Fibroblast of lung (primary cell): ENCODE data around the gene NXN. TPM values are rescaled to one million over a fixed set of nuclear protein-coding genes. Genes with fewer than 3 reads are reported as not detected.

ENCODE experiments used
- DNase-seq, 2 donors: peaks; one replicate each; pipeline versions ENCODE4 v3.0.0 to v3.0.0-alpha.2; 2010; ENCODE audit warnings: low read depth in 2 of 2
- H2AFZ ChIP-seq: 2 replicates; pipeline ENCODE4 v1.5.1; 2012; ENCODE audit warnings: low read length, control low read depth, inconsistent platforms
- H3K27ac ChIP-seq: 2 replicates; pipeline ENCODE4 v1.5.1; 2011; ENCODE audit warnings: low read length, control low read depth; ENCODE audit not compliant: insufficient read depth
- H3K27me3 ChIP-seq: 2 replicates; pipeline ENCODE4 v1.5.1; 2011; ENCODE audit warnings: mild to moderate bottlenecking, low read length; ENCODE audit not compliant: control insufficient read depth, insufficient read depth
- H3K36me3 ChIP-seq: 2 replicates; pipeline ENCODE4 v1.5.1; 2011; ENCODE audit warnings: low read length; ENCODE audit not compliant: control insufficient read depth, insufficient read depth
- H3K4me1 ChIP-seq: 2 replicates; pipeline ENCODE4 v1.5.1; 2011; ENCODE audit warnings: low read length; ENCODE audit not compliant: control insufficient read depth, insufficient read depth; ENCODE audit errors: extremely low read depth
- H3K4me2 ChIP-seq: 2 replicates; pipeline ENCODE4 v1.5.1; 2011; ENCODE audit warnings: low read length, control low read depth; ENCODE audit not compliant: insufficient read depth; ENCODE audit errors: extremely low read depth
- H3K4me3 ChIP-seq, 4 experiments: fragments of 200-600 bp in 1 of 4; sonication (generic) in 1 of 4; replicated peaks in 1 of 4; 2 replicates each; pipeline ENCODE4 v1.5.1; 2011 to 2016; ENCODE audit warnings: low read length in 4 of 4, low read depth in 3 of 4, mild to moderate bottlenecking in 3 of 4, control low read depth in 2 of 4, inconsistent platforms in 1 of 4, mixed read lengths in 1 of 4; ENCODE audit not compliant: insufficient read depth in 1 of 4; ENCODE audit errors: control extremely low read depth in 1 of 4
- H3K79me2 ChIP-seq: 2 replicates; pipeline ENCODE4 v1.5.1; 2012; ENCODE audit warnings: mild to moderate bottlenecking, low read length, inconsistent platforms; ENCODE audit not compliant: control insufficient read depth, insufficient read depth
- H3K9ac ChIP-seq: 2 replicates; pipeline ENCODE4 v1.5.1; 2011; ENCODE audit warnings: mild to moderate bottlenecking, low read length, control low read depth; ENCODE audit not compliant: insufficient read depth
- H3K9me3 ChIP-seq: 2 replicates; pipeline ENCODE4 v1.5.1; 2012; ENCODE audit warnings: low read depth, low read length; ENCODE audit not compliant: control insufficient read depth, insufficient read depth
- H4K20me1 ChIP-seq: 2 replicates; pipeline ENCODE4 v1.5.1; 2011; ENCODE audit warnings: low read length; ENCODE audit not compliant: control insufficient read depth, insufficient read depth; ENCODE audit errors: extremely low read depth
- EZH2 ChIP-seq: IDR thresholded peaks from 2 replicates; pipeline ENCODE4 v1.5.1; 2012; ENCODE audit warnings: low read length, control low read depth, mild to moderate bottlenecking; ENCODE audit errors: missing control alignments
- polyA plus RNA-seq, 2 donors: library from polyadenylated mRNA; depleted of rRNA in 1 of 2; stranded (reverse) in 1 of 2; unstranded in 1 of 2; fragments of >200 nt; gene quantifications; 2 replicates each; pipeline ENCODE4 v1.2.1, GENCODE V29; 2011 to 2012; ENCODE audit warnings: missing spikeins in 1 of 2
- total RNA-seq: library from RNA; depleted of rRNA; stranded (reverse); fragments of >200 nt; gene quantifications from 2 replicates; pipeline ENCODE4 v1.2.1, GENCODE V29; 2014
- TF ChIP-seq, protein P1 (sequence below), 2 donors: IDR thresholded peaks in 1 of 2; conservative IDR thresholded peaks in 1 of 2; 1 replicate in 1 of 2; 2 replicates in 1 of 2; pipeline ENCODE4 v1.5.1; 2011 to 2012; ENCODE audit warnings: low read length in 2 of 2, control low read depth in 1 of 2, inconsistent platforms in 1 of 2, low read depth in 1 of 2, mild to moderate bottlenecking in 1 of 2

Gene NXN
- total and polyA plus RNA-seq, 2 donors (not counting 1 experiment from before 2014, with no cell fraction given): 38.5 to 53.8 TPM

DNA sequence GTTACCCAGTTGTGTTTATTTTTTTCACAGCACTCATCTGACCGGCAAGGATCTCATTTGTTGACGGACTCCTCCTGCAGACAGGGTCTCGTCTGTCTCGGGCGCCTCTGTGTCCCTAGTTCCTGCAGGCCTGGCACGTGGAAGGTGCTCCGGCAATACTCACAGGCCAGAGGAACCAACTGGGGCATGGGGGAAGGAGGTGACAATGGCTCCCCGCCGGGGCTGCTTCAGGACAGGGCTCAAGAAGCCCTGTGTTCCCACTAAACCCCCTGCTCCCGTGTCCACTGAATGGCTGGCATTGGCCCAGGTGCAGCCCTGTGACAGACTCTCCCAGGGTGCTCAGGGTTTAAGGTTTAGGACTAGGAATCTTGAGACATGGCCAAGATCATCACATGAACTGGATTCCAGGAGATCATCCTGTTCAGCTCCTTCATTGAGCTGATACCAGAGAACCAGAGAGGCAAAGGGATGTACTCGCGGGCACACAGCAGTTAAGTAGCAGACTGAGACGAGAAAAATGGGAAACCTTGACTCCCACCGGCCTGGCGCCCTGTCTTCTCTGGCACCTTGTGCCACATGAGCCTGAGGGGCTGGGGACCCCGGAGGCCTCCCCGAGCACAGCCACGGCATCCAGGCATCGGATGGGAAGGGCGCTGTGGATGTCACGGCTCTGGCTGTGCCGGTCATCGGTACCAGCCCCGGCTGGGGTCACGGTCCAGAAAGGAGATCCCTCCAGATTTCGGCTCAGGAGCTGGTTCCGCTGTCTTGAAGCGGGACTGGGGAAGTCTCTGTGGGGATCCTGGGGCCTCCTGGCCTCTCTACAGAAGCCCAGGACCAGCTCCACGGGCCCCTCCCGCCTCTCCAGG, 46.4 kb upstream of the NXN start:
- no peak overlapping the region for H3K27ac ChIP-seq
- no peak overlapping the region for H3K4me3 ChIP-seq
- H4K20me1 ChIP-seq: no peaks in the 10 kb centered on the region
- no peak overlapping the region for H3K9ac ChIP-seq
- peaks cover 23% of the 10 kb centered on the region for H3K4me1 ChIP-seq
- no peaks in the 10 kb centered on the region for H3K79me2 ChIP-seq
- DNase-seq: no peak
- no peak overlapping the region for H2AFZ ChIP-seq
- H3K27me3 ChIP-seq: no peaks in the 10 kb centered on the region
- no peak overlapping the region for H3K4me2 ChIP-seq
- TF ChIP-seq EZH2: no peak
- TF ChIP-seq, protein P1, sequence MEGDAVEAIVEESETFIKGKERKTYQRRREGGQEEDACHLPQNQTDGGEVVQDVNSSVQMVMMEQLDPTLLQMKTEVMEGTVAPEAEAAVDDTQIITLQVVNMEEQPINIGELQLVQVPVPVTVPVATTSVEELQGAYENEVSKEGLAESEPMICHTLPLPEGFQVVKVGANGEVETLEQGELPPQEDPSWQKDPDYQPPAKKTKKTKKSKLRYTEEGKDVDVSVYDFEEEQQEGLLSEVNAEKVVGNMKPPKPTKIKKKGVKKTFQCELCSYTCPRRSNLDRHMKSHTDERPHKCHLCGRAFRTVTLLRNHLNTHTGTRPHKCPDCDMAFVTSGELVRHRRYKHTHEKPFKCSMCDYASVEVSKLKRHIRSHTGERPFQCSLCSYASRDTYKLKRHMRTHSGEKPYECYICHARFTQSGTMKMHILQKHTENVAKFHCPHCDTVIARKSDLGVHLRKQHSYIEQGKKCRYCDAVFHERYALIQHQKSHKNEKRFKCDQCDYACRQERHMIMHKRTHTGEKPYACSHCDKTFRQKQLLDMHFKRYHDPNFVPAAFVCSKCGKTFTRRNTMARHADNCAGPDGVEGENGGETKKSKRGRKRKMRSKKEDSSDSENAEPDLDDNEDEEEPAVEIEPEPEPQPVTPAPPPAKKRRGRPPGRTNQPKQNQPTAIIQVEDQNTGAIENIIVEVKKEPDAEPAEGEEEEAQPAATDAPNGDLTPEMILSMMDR (conservative IDR thresholded peaks at IDR 0.05 in 1 of 2, IDR thresholded peaks at IDR 0.05 in 1 of 2; ENCODE audit: low read depth in 1 of 2, low read length in 2 of 2): no peak
- H3K36me3 ChIP-seq: peaks cover 2% of the 10 kb centered on the region
- no peaks in the 10 kb centered on the region for H3K9me3 ChIP-seq

DNA sequence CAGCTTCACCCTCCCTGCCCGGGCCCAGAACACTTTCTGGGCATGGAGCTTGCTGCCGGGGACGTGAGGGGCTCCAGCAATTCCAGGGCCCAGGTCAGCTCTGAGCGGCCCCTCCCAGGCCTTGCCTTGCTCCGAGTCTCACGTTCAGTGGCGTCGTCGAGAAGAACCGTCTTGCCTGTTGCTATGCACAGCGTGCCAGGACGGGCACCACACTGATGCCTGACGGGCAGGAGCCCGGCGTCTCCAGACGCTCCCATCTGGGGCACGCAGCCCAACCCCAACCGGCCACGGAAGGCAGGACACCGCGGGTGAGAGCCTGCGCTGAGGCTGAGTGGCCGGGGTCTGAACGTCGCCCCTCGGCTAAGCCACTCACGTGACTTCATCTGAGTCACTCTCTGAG, 44.5 kb upstream of the NXN start:
- no peak overlapping the region for H2AFZ ChIP-seq
- H3K4me2 ChIP-seq: no peak overlapping the region
- no peak overlapping the region for H3K27ac ChIP-seq
- no peak overlapping the region for H3K4me3 ChIP-seq
- no peak overlapping the region for H3K9ac ChIP-seq
- no peaks in the 10 kb centered on the region for H3K27me3 ChIP-seq
- no peak for DNase-seq
- peaks cover 2% of the 10 kb centered on the region for H3K36me3 ChIP-seq
- no peaks in the 10 kb centered on the region for H3K79me2 ChIP-seq
- no peak for TF ChIP-seq EZH2
- TF ChIP-seq, protein P1 (conservative IDR thresholded peaks at IDR 0.05 in 1 of 2, IDR thresholded peaks at IDR 0.05 in 1 of 2; ENCODE audit: low read depth in 1 of 2, low read length in 2 of 2): no peak
- no peaks in the 10 kb centered on the region for H3K9me3 ChIP-seq
- no peaks in the 10 kb centered on the region for H4K20me1 ChIP-seq
- H3K4me1 ChIP-seq: peaks cover 6% of the 10 kb centered on the region

DNA sequence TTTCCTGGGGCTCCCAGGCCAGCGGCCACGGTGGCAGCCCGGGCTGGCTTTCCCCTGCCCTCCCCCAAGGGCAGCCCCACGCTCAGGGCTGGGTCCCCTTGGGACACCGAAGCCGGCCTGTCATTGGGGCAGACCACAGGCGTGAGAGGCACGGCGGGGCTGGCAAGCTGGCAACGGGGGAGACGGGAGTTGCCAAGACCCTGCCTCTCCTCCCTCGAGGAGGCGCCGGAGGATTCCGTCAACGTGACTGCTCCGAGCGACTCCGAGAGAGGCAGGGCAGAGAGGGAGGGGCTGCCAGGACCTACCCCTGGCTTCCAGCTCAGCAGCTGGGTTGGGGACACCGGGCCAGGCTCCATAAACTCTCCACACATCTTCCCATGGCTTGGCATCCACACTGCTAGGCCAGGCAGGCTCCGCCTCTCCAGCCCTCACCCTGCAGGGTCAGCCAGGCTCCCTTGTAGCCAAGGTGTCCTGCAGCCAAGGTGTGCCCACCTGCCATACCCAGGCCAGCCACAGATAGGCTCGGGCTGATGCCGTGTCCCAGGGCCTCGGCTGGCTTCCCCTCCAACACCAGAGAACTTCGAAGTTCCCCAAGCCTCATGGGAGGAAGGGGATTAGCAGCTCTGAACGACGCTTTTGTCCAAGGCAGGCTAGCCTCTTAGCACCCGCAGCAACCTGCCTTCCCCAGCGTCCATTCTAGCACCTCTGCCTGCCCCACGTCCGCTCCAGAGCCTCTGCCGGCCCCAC, 42.9 kb upstream of the NXN start:
- DNase-seq: no peak
- Histone ChIP-seq H3K9me3 (no peaks in the 10 kb centered on the region), H3K4me3 (no peak overlapping the region), H3K4me2 (no peak overlapping the region), H3K27me3 (no peaks in the 10 kb centered on the region), H3K27ac (no peak overlapping the region), H3K4me1 (no peaks in the 10 kb centered on the region), H3K36me3 (peaks cover 4% of the 10 kb centered on the region), H4K20me1 (no peaks in the 10 kb centered on the region), H3K79me2 (no peaks in the 10 kb centered on the region), H2AFZ (no peak overlapping the region), H3K9ac (peak overlapping the region; percentile 16)
- TF ChIP-seq, protein P1 (conservative IDR thresholded peaks at IDR 0.05 in 1 of 2, IDR thresholded peaks at IDR 0.05 in 1 of 2; ENCODE audit: low read depth in 1 of 2, low read length in 2 of 2): no peak
- no peak for TF ChIP-seq EZH2
